H9 (cell line): ENCODE measurements around the gene KIF26B. TPM values are rescaled to one million over a fixed set of nuclear protein-coding genes. Genes with fewer than 3 reads are reported as not detected.
A peak's percentile ranks its signal among the peaks of the same experiment; 100 is the strongest.

Experiments used
- DNase-seq: peaks from one replicate; pipeline ENCODE4 v3.0.0-alpha.2; 2017
- H2AFZ ChIP-seq: one replicate; pipeline ENCODE4 v1.6.1; 2013; ENCODE audit warnings: mild to moderate bottlenecking, low read length, control low read depth, moderate library complexity
- H2AK5ac ChIP-seq: 2 replicates; pipeline ENCODE4 v1.6.1; 2013; ENCODE audit warnings: low read length, control low read depth, mixed read lengths; ENCODE audit not compliant: insufficient read length
- H2BK120ac ChIP-seq: one replicate; pipeline ENCODE4 v1.6.1; 2013; ENCODE audit warnings: low read depth, mild to moderate bottlenecking, low read length, control low read depth, inconsistent platforms; ENCODE audit not compliant: poor library complexity, severe bottlenecking
- H2BK12ac ChIP-seq: 2 replicates; pipeline ENCODE4 v1.6.1; 2013; ENCODE audit warnings: low read length, control low read depth, mixed read lengths, low read depth; ENCODE audit not compliant: insufficient read length
- H2BK15ac ChIP-seq: 2 replicates; pipeline ENCODE4 v1.6.1; 2013; ENCODE audit warnings: low read depth, low read length, control low read depth
- H2BK20ac ChIP-seq: one replicate; pipeline ENCODE4 v1.6.1; 2013; ENCODE audit warnings: low read depth, mild to moderate bottlenecking, low read length, control low read depth, inconsistent platforms; ENCODE audit not compliant: poor library complexity, severe bottlenecking
- H2BK5ac ChIP-seq: 2 replicates; pipeline ENCODE4 v1.6.1; 2013; ENCODE audit warnings: low read length, control low read depth, mixed read lengths; ENCODE audit not compliant: insufficient read length
- H3K14ac ChIP-seq: 2 replicates; pipeline ENCODE4 v1.6.1; 2013; ENCODE audit warnings: low read length, control low read depth; ENCODE audit not compliant: insufficient read depth
- H3K18ac ChIP-seq: 2 replicates; pipeline ENCODE4 v1.6.1; 2013; ENCODE audit warnings: low read depth, mild to moderate bottlenecking, mixed read lengths, low read length, control low read depth; ENCODE audit not compliant: insufficient read length
- H3K23ac ChIP-seq: 2 replicates; pipeline ENCODE4 v1.6.1; 2013; ENCODE audit warnings: low read length, control low read depth, mixed read lengths, low read depth; ENCODE audit not compliant: insufficient read length
- H3K23me2 ChIP-seq: 2 replicates; pipeline ENCODE4 v1.6.1; 2013; ENCODE audit warnings: low read depth, mild to moderate bottlenecking, mixed read lengths, low read length, control low read depth; ENCODE audit not compliant: insufficient read length, poor library complexity, severe bottlenecking
- H3K27ac ChIP-seq: 2 replicates; pipeline ENCODE4 v1.5.1; 2013; ENCODE audit warnings: low read length, control low read depth, mixed read lengths, low read depth; ENCODE audit not compliant: insufficient read length
- H3K27me3 ChIP-seq: 2 replicates; pipeline ENCODE4 v1.6.1; 2013; ENCODE audit warnings: low read length, control low read depth, inconsistent platforms; ENCODE audit not compliant: insufficient read depth
- H3K4ac ChIP-seq: 2 replicates; pipeline ENCODE4 v1.6.1; 2013; ENCODE audit warnings: low read depth, mild to moderate bottlenecking, control low read depth, inconsistent platforms, low read length, moderate library complexity
- H3K4me1 ChIP-seq: 2 replicates; pipeline ENCODE4 v1.6.1; 2013; ENCODE audit warnings: low read length, control low read depth, inconsistent platforms; ENCODE audit not compliant: insufficient read depth
- H3K4me2 ChIP-seq: 2 replicates; pipeline ENCODE4 v1.6.1; 2013; ENCODE audit warnings: low read length, control low read depth, mixed read lengths; ENCODE audit not compliant: insufficient read length, insufficient read depth
- H3K56ac ChIP-seq: 2 replicates; pipeline ENCODE4 v1.6.1; 2013; ENCODE audit warnings: low read depth, mild to moderate bottlenecking, mixed read lengths, low read length, control low read depth; ENCODE audit not compliant: insufficient read length
- H3K79me1 ChIP-seq: 2 replicates; pipeline ENCODE4 v1.6.1; 2013; ENCODE audit warnings: low read depth, mild to moderate bottlenecking, moderate library complexity, low read length, control low read depth, inconsistent platforms; ENCODE audit not compliant: insufficient read depth, poor library complexity, severe bottlenecking
- H3K79me2 ChIP-seq: 2 replicates; pipeline ENCODE4 v1.6.1; 2013; ENCODE audit warnings: low read length, control low read depth, inconsistent platforms; ENCODE audit not compliant: insufficient read depth
- H3K9ac ChIP-seq: 2 replicates; pipeline ENCODE4 v1.6.1; 2013; ENCODE audit warnings: low read length, control low read depth, mixed read lengths; ENCODE audit not compliant: insufficient read length; ENCODE audit errors: extremely low read depth
- H3K9me3 ChIP-seq: one replicate; pipeline ENCODE4 v1.6.1; 2013; ENCODE audit warnings: low read depth, low read length, inconsistent platforms; ENCODE audit not compliant: control insufficient read depth
- H3T11ph ChIP-seq: one replicate; pipeline ENCODE4 v1.6.1; 2013; ENCODE audit warnings: mild to moderate bottlenecking, low read length, control low read depth, inconsistent platforms
- H4K20me1 ChIP-seq: one replicate; pipeline ENCODE4 v1.6.1; 2013; ENCODE audit not compliant: control insufficient read depth, insufficient read length, insufficient read depth
- H4K5ac ChIP-seq: 2 replicates; pipeline ENCODE4 v1.6.1; 2013; ENCODE audit warnings: low read depth, mild to moderate bottlenecking, mixed read lengths, low read length, control low read depth; ENCODE audit not compliant: insufficient read length
- H4K8ac ChIP-seq: replicated peaks from 2 replicates; pipeline ENCODE4 v1.6.1; 2013; ENCODE audit warnings: low read length, control low read depth, mixed read lengths, low read depth; ENCODE audit not compliant: insufficient read length
- H4K91ac ChIP-seq: 2 replicates; pipeline ENCODE4 v1.6.1; 2013; ENCODE audit warnings: low read depth, mild to moderate bottlenecking, moderate library complexity, mixed read lengths, low read length, control low read depth; ENCODE audit not compliant: insufficient read length
- H3K27ac Mint-ChIP-seq, 3 experiments: 2 replicates in 2 of 3; 3 replicates in 1 of 3; pipeline ENCODE4 v1.8.0; 2020 to 2021; ENCODE audit warnings: mixed read lengths in 3 of 3, mild to moderate bottlenecking in 1 of 3, moderate library complexity in 1 of 3
- H3K27me3 Mint-ChIP-seq: 2 replicates; pipeline ENCODE4 v1.8.0; 2021; ENCODE audit warnings: low read depth, mild to moderate bottlenecking, moderate library complexity, mixed read lengths
- H3K36me3 Mint-ChIP-seq, 3 experiments: 2 replicates in 2 of 3; 3 replicates in 1 of 3; pipeline ENCODE4 v1.8.0; 2020 to 2021; ENCODE audit warnings: low read depth in 3 of 3, mixed read lengths in 3 of 3; ENCODE audit not compliant: insufficient read depth in 1 of 3
- H3K4me1 Mint-ChIP-seq, 2 experiments: 2 replicates each; pipeline ENCODE4 v1.8.0; 2020; ENCODE audit warnings: mixed read lengths in 2 of 2
- H3K4me3 Mint-ChIP-seq, 2 experiments: 2 replicates in 1 of 2; 3 replicates in 1 of 2; pipeline ENCODE4 v1.8.0; 2020 to 2021; ENCODE audit warnings: mild to moderate bottlenecking in 2 of 2, mixed read lengths in 2 of 2, moderate library complexity in 1 of 2
- H3K9me3 Mint-ChIP-seq, 2 experiments: 2 replicates in 1 of 2; 3 replicates in 1 of 2; pipeline ENCODE4 v1.8.0; 2020; ENCODE audit warnings: mild to moderate bottlenecking in 2 of 2, mixed read lengths in 2 of 2, moderate library complexity in 1 of 2
- CTCF ChIP-seq: fragments of 200-600 bp; sonication (generic); conservative IDR thresholded peaks from 3 replicates; pipeline ENCODE4 v1.8.0; 2021; ENCODE audit warnings: antibody characterized with exemption, mild to moderate bottlenecking
- WGBS: extraction: QIAGEN DNeasy Blood & Tissue Kit; methylation state at CpG from one replicate; pipeline ENCODE4 v1.1.7; 2013; ENCODE audit warnings: missing lambda C conversion rate, low lambda C conversion rate, mixed read lengths; ENCODE audit not compliant: insufficient read length; ENCODE audit errors: extremely low coverage; 5-methylcytosine and 5-hydroxymethylcytosine counted together
- total RNA-seq: library from RNA; stranded (reverse); gene quantifications from 2 replicates; pipeline ENCODE4 v1.2.1, GENCODE V29; 2021

KIF26B gene
- total RNA-seq, 1 experiment from 2014 or later, result 0.13 TPM

GRCh38 chr1:245599371-245600174, 444.8 kb downstream of the KIF26B start:
- no peak overlapping the region for H3K23ac ChIP-seq
- H3K23me2 ChIP-seq, result no peaks in the 10 kb centered on the region
- no peak overlapping the region for H4K8ac ChIP-seq
- H3K9me3 ChIP-seq, result no peaks in the 10 kb centered on the region
- H3K4ac ChIP-seq, result no peak overlapping the region
- H3K27me3 ChIP-seq, result no peaks in the 10 kb centered on the region
- Mint-ChIP-seq H3K36me3 (no peaks in the 10 kb centered on the region), H3K27ac (peak overlapping the region in 1 of 3 experiments; percentile 40; a peak in 1 of 7 replicates), H3K4me3 (no peak overlapping the region), H3K27me3 (peaks cover 2% of the 10 kb centered on the region; the same call in 1 of the 2 replicates), H3K9me3 (no peaks in the 10 kb centered on the region), H3K4me1 (peaks cover 2 to 3% of the 10 kb centered on the region in 2 experiments; a peak in 1 of 4 replicates)
- no peak overlapping the region for H4K5ac ChIP-seq
- H3K27ac ChIP-seq, result no peak overlapping the region
- no peak overlapping the region for H3K56ac ChIP-seq
- no peak overlapping the region for H2AK5ac ChIP-seq
- H3K4me2 ChIP-seq, result no peak overlapping the region
- H2BK120ac ChIP-seq, result no peak overlapping the region
- no peak overlapping the region for H4K91ac ChIP-seq
- no peak overlapping the region for H2AFZ ChIP-seq
- no peak overlapping the region for H3T11ph ChIP-seq
- peak; percentile 28 for DNase-seq
- no peak overlapping the region for H2BK15ac ChIP-seq
- no CpG with 5 or more reads among the region's 16 CpGs for WGBS
- H2BK12ac ChIP-seq, result no peak overlapping the region
- H4K20me1 ChIP-seq, result no peaks in the 10 kb centered on the region
- no peak overlapping the region for H2BK20ac ChIP-seq
- no peak overlapping the region for H3K18ac ChIP-seq
- no peaks in the 10 kb centered on the region for H3K4me1 ChIP-seq
- no peak for TF ChIP-seq CTCF
- no peak overlapping the region for H3K9ac ChIP-seq
- H3K14ac ChIP-seq, result no peak overlapping the region
- H2BK5ac ChIP-seq, result no peak overlapping the region
- H3K79me2 ChIP-seq, result no peaks in the 10 kb centered on the region
- H3K79me1 ChIP-seq, result no peaks in the 10 kb centered on the region
